22Rv1 (cell line): Measurements from ENCODE around the gene CREG2.

Experiments used
- ZFX ChIP-seq: fragments of 450-650 bp; IDR thresholded peaks from 2 replicates; pipeline ENCODE4 v1.6.1; 2017; ENCODE audit warnings: antibody characterized with exemption, borderline replicate concordance
- TF ChIP-seq, protein P1 (sequence below): fragments of 450-650 bp; IDR thresholded peaks from 2 replicates; pipeline ENCODE4 v1.5.1; 2017; ENCODE audit warnings: mild to moderate bottlenecking

DNA sequence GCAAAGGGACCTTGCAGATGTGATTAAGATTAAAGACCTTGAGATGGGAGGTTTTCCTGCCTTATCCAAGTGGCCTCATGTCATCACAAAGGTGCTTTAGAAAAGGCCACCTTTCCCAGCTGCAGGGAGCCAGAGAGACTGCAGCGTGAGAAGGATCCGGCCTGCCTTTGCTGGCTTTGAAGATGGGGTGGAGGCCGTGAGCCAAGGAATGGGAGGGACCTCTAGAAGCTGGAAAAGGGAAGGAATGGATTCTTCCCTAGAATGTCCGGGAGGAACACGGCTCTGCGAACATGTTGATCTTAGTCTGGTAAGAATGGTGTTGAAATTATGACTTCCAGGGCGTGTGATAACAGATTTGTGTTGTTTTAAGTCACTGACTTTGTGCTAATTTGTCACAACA lies 39.9 kb upstream of the CREG2 start:
- TF ChIP-seq, protein P1, sequence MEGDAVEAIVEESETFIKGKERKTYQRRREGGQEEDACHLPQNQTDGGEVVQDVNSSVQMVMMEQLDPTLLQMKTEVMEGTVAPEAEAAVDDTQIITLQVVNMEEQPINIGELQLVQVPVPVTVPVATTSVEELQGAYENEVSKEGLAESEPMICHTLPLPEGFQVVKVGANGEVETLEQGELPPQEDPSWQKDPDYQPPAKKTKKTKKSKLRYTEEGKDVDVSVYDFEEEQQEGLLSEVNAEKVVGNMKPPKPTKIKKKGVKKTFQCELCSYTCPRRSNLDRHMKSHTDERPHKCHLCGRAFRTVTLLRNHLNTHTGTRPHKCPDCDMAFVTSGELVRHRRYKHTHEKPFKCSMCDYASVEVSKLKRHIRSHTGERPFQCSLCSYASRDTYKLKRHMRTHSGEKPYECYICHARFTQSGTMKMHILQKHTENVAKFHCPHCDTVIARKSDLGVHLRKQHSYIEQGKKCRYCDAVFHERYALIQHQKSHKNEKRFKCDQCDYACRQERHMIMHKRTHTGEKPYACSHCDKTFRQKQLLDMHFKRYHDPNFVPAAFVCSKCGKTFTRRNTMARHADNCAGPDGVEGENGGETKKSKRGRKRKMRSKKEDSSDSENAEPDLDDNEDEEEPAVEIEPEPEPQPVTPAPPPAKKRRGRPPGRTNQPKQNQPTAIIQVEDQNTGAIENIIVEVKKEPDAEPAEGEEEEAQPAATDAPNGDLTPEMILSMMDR: no peak
- TF ChIP-seq ZFX: no peak
